ENCODE data around the gene NAPEPLD.

Gene NAPEPLD

DNA sequence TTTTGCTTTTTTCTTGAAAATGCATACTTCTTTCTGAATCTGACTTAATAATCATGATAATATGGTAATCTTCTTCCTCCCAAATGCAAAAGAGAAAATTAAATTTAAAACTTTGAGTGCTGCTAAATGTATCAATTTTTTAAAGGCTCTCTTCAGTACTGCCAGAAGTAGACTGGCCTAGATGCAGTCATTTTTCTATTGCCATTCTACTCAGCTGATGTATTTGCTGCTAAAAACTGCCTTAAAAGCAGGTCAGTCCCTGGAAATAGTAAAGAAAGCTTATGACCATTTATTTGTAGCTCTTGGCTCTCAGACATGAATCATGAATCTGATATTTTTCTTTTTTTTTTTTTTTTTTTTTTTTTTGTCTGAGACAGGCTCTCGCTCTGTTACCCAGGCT lies 28.5 kb downstream of the NAPEPLD start:
- TF ChIP-seq, protein P1, sequence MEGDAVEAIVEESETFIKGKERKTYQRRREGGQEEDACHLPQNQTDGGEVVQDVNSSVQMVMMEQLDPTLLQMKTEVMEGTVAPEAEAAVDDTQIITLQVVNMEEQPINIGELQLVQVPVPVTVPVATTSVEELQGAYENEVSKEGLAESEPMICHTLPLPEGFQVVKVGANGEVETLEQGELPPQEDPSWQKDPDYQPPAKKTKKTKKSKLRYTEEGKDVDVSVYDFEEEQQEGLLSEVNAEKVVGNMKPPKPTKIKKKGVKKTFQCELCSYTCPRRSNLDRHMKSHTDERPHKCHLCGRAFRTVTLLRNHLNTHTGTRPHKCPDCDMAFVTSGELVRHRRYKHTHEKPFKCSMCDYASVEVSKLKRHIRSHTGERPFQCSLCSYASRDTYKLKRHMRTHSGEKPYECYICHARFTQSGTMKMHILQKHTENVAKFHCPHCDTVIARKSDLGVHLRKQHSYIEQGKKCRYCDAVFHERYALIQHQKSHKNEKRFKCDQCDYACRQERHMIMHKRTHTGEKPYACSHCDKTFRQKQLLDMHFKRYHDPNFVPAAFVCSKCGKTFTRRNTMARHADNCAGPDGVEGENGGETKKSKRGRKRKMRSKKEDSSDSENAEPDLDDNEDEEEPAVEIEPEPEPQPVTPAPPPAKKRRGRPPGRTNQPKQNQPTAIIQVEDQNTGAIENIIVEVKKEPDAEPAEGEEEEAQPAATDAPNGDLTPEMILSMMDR (IDR thresholded peaks at IDR 0.05; ENCODE audit: insufficient read depth, low read depth, low read length, missing control alignments) = no peak
- no peak overlapping the region for H3K4me3 ChIP-seq (ENCODE audit: low read depth, low read length)
- no peak for DNase-seq (ENCODE audit: low read depth)

- TF ChIP-seq, protein P1 (IDR thresholded peaks at IDR 0.05; ENCODE audit: insufficient read depth, low read depth, low read length, missing control alignments) = no peak
- H3K4me3 ChIP-seq (ENCODE audit: low read depth, low read length) = no peak overlapping the region
- no peak for DNase-seq (ENCODE audit: low read depth)
Measured at GRCh38 chr7:103119791-103120291, 29.1 kb downstream of the NAPEPLD start.

DNA sequence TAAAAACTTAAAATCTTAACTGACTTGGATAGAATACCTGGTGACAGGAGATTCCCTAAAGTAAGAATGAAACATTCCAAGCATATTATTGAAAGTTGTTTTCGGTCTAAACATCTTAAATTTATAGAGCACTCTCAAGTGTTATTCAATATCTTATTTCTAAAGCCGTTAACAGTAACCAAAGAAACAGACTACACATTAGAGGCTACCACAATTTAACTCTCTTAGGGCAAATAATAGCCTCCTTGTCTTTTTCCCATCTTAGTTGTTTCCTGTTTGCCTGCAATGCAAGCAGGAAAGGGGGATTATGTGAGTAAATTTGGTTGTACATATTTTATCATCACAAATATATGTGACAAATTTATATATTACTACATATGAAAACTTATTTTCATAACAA lies 31.4 kb downstream of the NAPEPLD start:
- H3K4me3 ChIP-seq (ENCODE audit: low read depth, low read length) = no peak overlapping the region
- TF ChIP-seq, protein P1 (IDR thresholded peaks at IDR 0.05; ENCODE audit: insufficient read depth, low read depth, low read length, missing control alignments) = no peak
- DNase-seq (ENCODE audit: low read depth) = no peak

DNA sequence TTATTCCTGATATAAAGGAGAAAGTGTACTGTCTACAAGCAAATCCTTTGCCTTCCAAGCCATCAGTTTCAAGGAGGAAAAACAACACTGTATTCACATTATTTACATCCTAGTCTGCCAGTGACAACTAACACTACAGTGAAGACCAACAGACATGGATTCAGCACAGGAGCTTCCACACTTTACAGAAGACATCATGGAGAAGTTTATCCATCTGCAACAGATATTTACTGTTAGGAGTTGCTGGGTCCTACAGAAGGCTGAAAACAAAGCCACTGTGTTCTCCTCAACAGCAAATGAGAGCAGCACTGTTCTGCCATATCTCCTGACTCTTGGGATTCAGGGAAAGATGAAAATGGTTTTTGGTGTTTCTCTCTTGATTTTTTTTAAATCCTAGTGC lies 31.9 kb downstream of the NAPEPLD start:
- TF ChIP-seq, protein P1 (IDR thresholded peaks at IDR 0.05; ENCODE audit: insufficient read depth, low read depth, low read length, missing control alignments) = no peak
- no peak for DNase-seq (ENCODE audit: low read depth)
- H3K4me3 ChIP-seq (ENCODE audit: low read depth, low read length) = no peak overlapping the region

- no peak overlapping the region for H3K4me3 ChIP-seq (ENCODE audit: low read depth, low read length)
- DNase-seq (ENCODE audit: low read depth) = no peak
- TF ChIP-seq, protein P1 (IDR thresholded peaks at IDR 0.05; ENCODE audit: insufficient read depth, low read depth, low read length, missing control alignments) = no peak
Measured at GRCh38 chr7:103116511-103116910, 32.4 kb downstream of the NAPEPLD start.

GRCh38 chr7:103115771-103116170 lies 33.1 kb downstream of the NAPEPLD start:
- no peak for DNase-seq (ENCODE audit: low read depth)
- no peak overlapping the region for H3K4me3 ChIP-seq (ENCODE audit: low read depth, low read length)
- TF ChIP-seq, protein P1 (IDR thresholded peaks at IDR 0.05; ENCODE audit: insufficient read depth, low read depth, low read length, missing control alignments) = no peak

- no peak for DNase-seq (ENCODE audit: low read depth)
- H3K4me3 ChIP-seq (ENCODE audit: low read depth, low read length) = no peak overlapping the region
- TF ChIP-seq, protein P1 (IDR thresholded peaks at IDR 0.05; ENCODE audit: insufficient read depth, low read depth, low read length, missing control alignments) = no peak
Measured at GRCh38 chr7:103114576-103115008, 34.3 kb downstream of the NAPEPLD start.
